Liver (tissue), 2 donors: ENCODE results near the gene OGT.

Source experiments
- CTCF ChIP-seq: fragments of 150-350 bp; IDR thresholded peaks from 2 replicates; pipeline ENCODE4 v1.5.1; 2017; ENCODE audit warnings: improper control_type of control experiment, low read depth, low read length; ENCODE audit not compliant: missing input control
- ZBTB33 ChIP-seq: IDR thresholded peaks from 2 replicates; pipeline ENCODE4 v1.6.1; 2016; ENCODE audit warnings: antibody characterized with exemption
- donor health status: healthy.

- TF ChIP-seq CTCF (no peak), ZBTB33 (no peak)
Observed at GRCh38 chrX:71547339-71547738, 14.4 kb downstream of the OGT start.
